ENCODE results near the gene NPAS3. TPM values are rescaled to one million over a fixed set of nuclear protein-coding genes. Genes with fewer than 3 reads are reported as not detected.

The NPAS3 gene
- total RNA-seq, 2 experiments from 2014 or later: not detected

DNA sequence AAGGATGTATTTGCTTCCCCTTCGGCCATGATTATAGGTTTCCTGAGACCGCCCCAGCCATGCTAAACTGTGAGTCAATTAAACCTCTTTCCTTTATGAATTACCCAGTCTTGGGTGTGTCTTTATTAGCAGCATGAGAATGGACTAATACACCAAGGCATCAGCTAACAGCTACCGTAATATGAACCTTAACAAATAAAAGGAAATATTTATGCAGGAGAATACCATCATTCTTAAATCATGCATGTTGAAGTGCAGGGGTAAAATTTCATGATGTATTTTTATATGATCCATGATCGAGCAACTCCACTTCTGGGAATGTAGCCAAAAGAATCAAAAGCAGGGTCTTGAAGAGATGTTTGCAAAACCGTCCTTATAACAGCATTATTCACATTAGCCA, 379.0 kb downstream of the NPAS3 start:
- intact Hi-C loops (cut with micrococcal nuclease; ENCODE audit: unreplicated experiment): no loop called here
- H3K4me3 ChIP-seq (ENCODE audit: low read depth, low read length, poor library complexity, severe bottlenecking): no peak overlapping the region
- POLR2A ChIA-PET: no interaction called here
- H3K9me2 ChIP-seq (ENCODE audit: insufficient read depth, low read length): no peaks in the 10 kb centered on the region
- H4K20me1 ChIP-seq (ENCODE audit: insufficient read depth, low read length): no peaks in the 10 kb centered on the region
- no peak overlapping the region for H2AFZ ChIP-seq (ENCODE audit: low read length)
- no peaks in the 10 kb centered on the region for H3K36me3 ChIP-seq (ENCODE audit: insufficient read depth, low read length)
- H3K27ac ChIP-seq (ENCODE audit: low read depth, low read length, poor library complexity, severe bottlenecking): no peak overlapping the region
- no peaks in the 10 kb centered on the region for H3K4me1 ChIP-seq (ENCODE audit: insufficient read depth, low read length, poor library complexity, severe bottlenecking)
- H3K9me3 ChIP-seq (ENCODE audit: low read length): no peaks in the 10 kb centered on the region
- no peak for DNase-seq (ENCODE audit: low spot score)
- no peaks in the 10 kb centered on the region for H3K79me2 ChIP-seq (ENCODE audit: insufficient read depth, low read depth, low read length)
- CTCF ChIA-PET (ENCODE audit: unreplicated experiment): no interaction called here
- TF ChIP-seq CTCF (conservative IDR thresholded peaks at IDR 0.05; ENCODE audit: low read length): no peak
- TF ChIP-seq EZH2phosphoT487 (IDR thresholded peaks at IDR 0.05; ENCODE audit: borderline replicate concordance, low read depth, low read length): no peak
- no peak overlapping the region for H3K4me2 ChIP-seq (ENCODE audit: low read length)
- BruUV-seq (replicated peaks): no TSS peak

DNA sequence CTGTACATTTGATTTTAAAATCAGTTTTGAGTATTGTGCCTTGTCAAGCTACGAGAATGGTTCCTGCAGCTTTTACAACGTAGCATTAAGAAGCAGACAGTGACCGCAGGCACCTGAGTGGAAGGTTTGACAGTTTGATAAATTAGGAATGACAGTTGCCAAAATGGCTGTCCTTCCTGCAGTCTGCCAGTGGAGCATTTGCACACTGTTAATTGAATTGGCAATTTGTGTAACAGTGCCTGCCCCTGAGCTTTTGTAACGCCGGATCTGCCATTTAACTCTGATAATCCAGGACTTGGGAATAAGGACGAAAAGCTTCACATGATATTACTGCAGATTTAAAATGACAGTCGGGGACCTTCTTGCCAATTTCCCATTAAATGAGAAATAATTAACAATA, 385.3 kb downstream of the NPAS3 start:
- no peak overlapping the region for H3K4me2 ChIP-seq (ENCODE audit: low read length)
- intact Hi-C loops (cut with micrococcal nuclease; ENCODE audit: unreplicated experiment): no loop called here
- no peaks in the 10 kb centered on the region for H3K4me1 ChIP-seq (ENCODE audit: insufficient read depth, low read length, poor library complexity, severe bottlenecking)
- no peak overlapping the region for H2AFZ ChIP-seq (ENCODE audit: low read length)
- ChIA-PET CTCF (ENCODE audit: unreplicated experiment) (no interaction called here), POLR2A (interaction anchor here (1.3 kb wide), 1 partner anchor 20 kb away, joined by 5 read pairs; no protein-coding TSS in a partner anchor)
- H3K9me2 ChIP-seq (ENCODE audit: insufficient read depth, low read length): no peaks in the 10 kb centered on the region
- no peak overlapping the region for H3K4me3 ChIP-seq (ENCODE audit: low read depth, low read length, poor library complexity, severe bottlenecking)
- H3K36me3 ChIP-seq (ENCODE audit: insufficient read depth, low read length): no peaks in the 10 kb centered on the region
- DNase-seq (ENCODE audit: low spot score): no peak
- H3K79me2 ChIP-seq (ENCODE audit: insufficient read depth, low read depth, low read length): no peaks in the 10 kb centered on the region
- BruUV-seq (replicated peaks): no TSS peak
- no peak for TF ChIP-seq CTCF (conservative IDR thresholded peaks at IDR 0.05; ENCODE audit: low read length)
- no peak for TF ChIP-seq EZH2phosphoT487 (IDR thresholded peaks at IDR 0.05; ENCODE audit: borderline replicate concordance, low read depth, low read length)
- H3K27ac ChIP-seq (ENCODE audit: low read depth, low read length, poor library complexity, severe bottlenecking): no peak overlapping the region
- H3K9me3 ChIP-seq (ENCODE audit: low read length): no peaks in the 10 kb centered on the region
- no peaks in the 10 kb centered on the region for H4K20me1 ChIP-seq (ENCODE audit: insufficient read depth, low read length)

GRCh38 chr14:33331176-33331949, 392.7 kb downstream of the NPAS3 start:
- ChIA-PET CTCF (ENCODE audit: unreplicated experiment) (interaction anchor here (1.0 kb wide), 1 partner anchor 10 kb away, joined by 3 read pairs; no protein-coding TSS in a partner anchor), POLR2A (interaction anchor here (0.6 kb wide), 1 partner anchor 9 kb away, joined by 5 read pairs; no protein-coding TSS in a partner anchor)
- Histone ChIP-seq H3K9me3 (ENCODE audit: low read length) (no peaks in the 10 kb centered on the region), H3K9me2 (ENCODE audit: insufficient read depth, low read length) (no peaks in the 10 kb centered on the region), H3K4me3 (ENCODE audit: low read depth, low read length, poor library complexity, severe bottlenecking) (no peak overlapping the region), H3K36me3 (ENCODE audit: insufficient read depth, low read length) (no peaks in the 10 kb centered on the region), H4K20me1 (ENCODE audit: insufficient read depth, low read length) (no peaks in the 10 kb centered on the region), H3K4me2 (ENCODE audit: low read length) (no peak overlapping the region), H3K79me2 (ENCODE audit: insufficient read depth, low read depth, low read length) (no peaks in the 10 kb centered on the region), H3K27ac (ENCODE audit: low read depth, low read length, poor library complexity, severe bottlenecking) (no peak overlapping the region), H3K4me1 (ENCODE audit: insufficient read depth, low read length, poor library complexity, severe bottlenecking) (no peaks in the 10 kb centered on the region), H2AFZ (ENCODE audit: low read length) (no peak overlapping the region)
- intact Hi-C loops (cut with micrococcal nuclease; ENCODE audit: unreplicated experiment): no loop called here
- BruUV-seq (replicated peaks): no TSS peak
- no peak for DNase-seq (ENCODE audit: low spot score)
- TF ChIP-seq EZH2phosphoT487 (IDR thresholded peaks at IDR 0.05; ENCODE audit: borderline replicate concordance, low read depth, low read length) (no peak), CTCF (conservative IDR thresholded peaks at IDR 0.05; ENCODE audit: low read length) (no peak)
